Neural cell (in vitro differentiated cells): ENCODE results near the gene NCAM1. TPM values are rescaled to one million over a fixed set of nuclear protein-coding genes. Genes with fewer than 3 reads are reported as not detected.

Experiments used
- H2AFZ ChIP-seq: fragments of 200-600, 300-800 bp; sonication (generic), shearing (Covaris generic); 2 replicates; pipeline ENCODE4 v1.6.0; 2014; ENCODE audit warnings: low read depth, mild to moderate bottlenecking, antibody characterized with exemption, low read length, moderate library complexity
- H3F3A ChIP-seq: fragments of 200-600 bp; shearing (Covaris generic); 2 replicates; pipeline ENCODE4 v1.6.1; 2016; ENCODE audit warnings: mild to moderate bottlenecking, moderate library complexity, mixed read lengths, antibody characterized with exemption, low read length; ENCODE audit not compliant: insufficient read depth, poor library complexity, severe bottlenecking
- H3K27ac ChIP-seq: fragments of 200-600, 300-800 bp; sonication (generic), shearing (Covaris generic); 2 replicates; pipeline ENCODE4 v1.5.1; 2014; ENCODE audit warnings: mild to moderate bottlenecking, low read length, moderate library complexity
- H3K27me3 ChIP-seq: fragments of 300-800, 200-600 bp; sonication (generic), shearing (Covaris generic); 2 replicates; pipeline ENCODE4 v1.6.0; 2014; ENCODE audit warnings: mild to moderate bottlenecking, low read depth, low read length, moderate library complexity; ENCODE audit not compliant: insufficient read depth
- H3K36me3 ChIP-seq: fragments of 300-800, 200-600 bp; sonication (generic), shearing (Covaris generic); 2 replicates; pipeline ENCODE4 v1.5.1; 2014; ENCODE audit warnings: mild to moderate bottlenecking, antibody characterized with exemption, low read length, moderate library complexity; ENCODE audit not compliant: insufficient read depth
- H3K4me2 ChIP-seq: fragments of 300-800, 200-600 bp; sonication (generic), shearing (Covaris generic); 2 replicates; pipeline ENCODE4 v1.6.0; 2014; ENCODE audit warnings: mild to moderate bottlenecking, low read length
- H3K4me3 ChIP-seq: fragments of 300-800, 200-600 bp; sonication (generic), shearing (Covaris generic); 2 replicates; pipeline ENCODE4 v1.5.1; 2014; ENCODE audit warnings: mild to moderate bottlenecking, low read length, moderate library complexity
- H3K79me2 ChIP-seq: fragments of 200-600 bp; shearing (Covaris generic); replicated peaks from 2 replicates; pipeline ENCODE4 v1.6.0; 2014; ENCODE audit warnings: mild to moderate bottlenecking, low read length, moderate library complexity; ENCODE audit not compliant: insufficient read depth
- H3K9ac ChIP-seq: fragments of 300-800, 200-600 bp; sonication (generic), shearing (Covaris generic); 2 replicates; pipeline ENCODE4 v1.6.1; 2016; ENCODE audit warnings: mild to moderate bottlenecking, low read length, mixed read lengths
- H3K9me2 ChIP-seq: fragments of 200-600 bp; shearing (Covaris generic); 2 replicates; pipeline ENCODE4 v1.6.1; 2016; ENCODE audit warnings: mild to moderate bottlenecking, low read length, mixed read lengths; ENCODE audit not compliant: insufficient read depth
- H3K9me3 ChIP-seq: fragments of 200-600, 300-800 bp; sonication (generic), shearing (Covaris generic); 2 replicates; pipeline ENCODE4 v1.6.1; 2016; ENCODE audit warnings: mild to moderate bottlenecking, mixed run types, low read length, moderate library complexity, mixed read lengths
- H4K20me1 ChIP-seq: fragments of 200-600 bp; shearing (Covaris generic); 2 replicates; pipeline ENCODE4 v1.6.1; 2016; ENCODE audit warnings: mild to moderate bottlenecking, mixed run types; ENCODE audit not compliant: insufficient read depth
- EP300 ChIP-seq: fragments of 450-650 bp; conservative IDR thresholded peaks from 2 replicates; pipeline ENCODE4 v1.6.1; 2014; ENCODE audit warnings: antibody characterized with exemption, mild to moderate bottlenecking, moderate library complexity; ENCODE audit not compliant: poor library complexity, severe bottlenecking
- EZH2 ChIP-seq: fragments of 200-600, 300-800 bp; shearing (Covaris generic), sonication (generic); IDR thresholded peaks from 2 replicates; pipeline ENCODE4 v1.6.1; 2014; ENCODE audit warnings: antibody characterized with exemption, low read length, borderline replicate concordance, mild to moderate bottlenecking; ENCODE audit not compliant: insufficient read depth, poor library complexity, severe bottlenecking
- MXI1 ChIP-seq: fragments of 450-650 bp; conservative IDR thresholded peaks from 2 replicates; pipeline ENCODE4 v1.6.1; 2014; ENCODE audit warnings: antibody characterized with exemption, mild to moderate bottlenecking; ENCODE audit not compliant: poor library complexity, severe bottlenecking
- POLR2AphosphoS5 ChIP-seq: IDR thresholded peaks from 2 replicates; pipeline ENCODE4 v1.6.1; 2012
- RAD21 ChIP-seq: fragments of 450-650 bp; conservative IDR thresholded peaks from 2 replicates; pipeline ENCODE4 v1.6.1; 2014; ENCODE audit warnings: antibody characterized with exemption, mild to moderate bottlenecking, moderate library complexity
- SMC3 ChIP-seq: fragments of 450-650 bp; conservative IDR thresholded peaks from 2 replicates; pipeline ENCODE4 v1.6.1; 2014; ENCODE audit warnings: antibody characterized with exemption, mild to moderate bottlenecking, moderate library complexity; ENCODE audit not compliant: poor library complexity
- TAF1 ChIP-seq: IDR thresholded peaks from 2 replicates; pipeline ENCODE4 v1.6.1; 2012; ENCODE audit warnings: low read depth
- polyA plus RNA-seq: library from polyadenylated mRNA; depleted of rRNA; stranded (reverse); fragments of >200 nt; gene quantifications from 2 replicates; pipeline ENCODE4 v1.2.3, GENCODE V29; 2014
- TF ChIP-seq, protein P1 (sequence below): fragments of 450-650 bp; IDR thresholded peaks from 2 replicates; pipeline ENCODE4 v1.5.1; 2014; ENCODE audit warnings: antibody characterized with exemption, mild to moderate bottlenecking, moderate library complexity; ENCODE audit not compliant: poor library complexity, severe bottlenecking
- TF ChIP-seq, protein P2 (sequence below): IDR thresholded peaks from 2 replicates; pipeline ENCODE4 v1.6.1; 2012; ENCODE audit warnings: borderline replicate concordance

The NCAM1 gene
- polyA plus RNA-seq, 1 donor from 2014 or later, result 120 TPM

DNA sequence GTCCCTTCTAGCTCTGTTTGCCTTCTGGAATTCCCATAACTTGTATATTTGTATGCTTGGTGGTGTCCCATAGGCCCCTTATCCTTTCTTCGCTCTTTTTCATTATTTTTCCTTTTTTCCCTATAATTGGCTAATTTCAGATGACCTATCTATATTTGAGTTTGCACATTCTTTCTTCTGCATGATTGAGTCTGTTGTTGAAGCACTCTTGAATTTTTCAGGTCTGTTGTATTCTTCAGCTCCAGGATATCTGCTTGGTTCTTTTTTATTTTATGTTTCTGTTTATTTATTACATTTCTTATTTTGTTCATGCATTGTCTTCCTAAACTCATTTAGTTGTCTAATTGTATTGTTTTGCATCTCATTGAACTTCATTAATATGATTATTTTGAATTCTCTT, 28.0 kb downstream of the NCAM1 start:
- Histone ChIP-seq H3K4me2 (no peak overlapping the region), H3K4me3 (no peak overlapping the region), H3F3A (no peaks in the 10 kb centered on the region), H3K9me3 (peaks cover 13% of the 10 kb centered on the region), H3K27ac (no peak overlapping the region), H3K9ac (no peak overlapping the region), H3K9me2 (no peaks in the 10 kb centered on the region), H2AFZ (no peak overlapping the region), H4K20me1 (no peaks in the 10 kb centered on the region), H3K79me2 (peaks cover 93% of the 10 kb centered on the region), H3K27me3 (no peaks in the 10 kb centered on the region), H3K36me3 (no peaks in the 10 kb centered on the region)
- TF ChIP-seq, protein P1, sequence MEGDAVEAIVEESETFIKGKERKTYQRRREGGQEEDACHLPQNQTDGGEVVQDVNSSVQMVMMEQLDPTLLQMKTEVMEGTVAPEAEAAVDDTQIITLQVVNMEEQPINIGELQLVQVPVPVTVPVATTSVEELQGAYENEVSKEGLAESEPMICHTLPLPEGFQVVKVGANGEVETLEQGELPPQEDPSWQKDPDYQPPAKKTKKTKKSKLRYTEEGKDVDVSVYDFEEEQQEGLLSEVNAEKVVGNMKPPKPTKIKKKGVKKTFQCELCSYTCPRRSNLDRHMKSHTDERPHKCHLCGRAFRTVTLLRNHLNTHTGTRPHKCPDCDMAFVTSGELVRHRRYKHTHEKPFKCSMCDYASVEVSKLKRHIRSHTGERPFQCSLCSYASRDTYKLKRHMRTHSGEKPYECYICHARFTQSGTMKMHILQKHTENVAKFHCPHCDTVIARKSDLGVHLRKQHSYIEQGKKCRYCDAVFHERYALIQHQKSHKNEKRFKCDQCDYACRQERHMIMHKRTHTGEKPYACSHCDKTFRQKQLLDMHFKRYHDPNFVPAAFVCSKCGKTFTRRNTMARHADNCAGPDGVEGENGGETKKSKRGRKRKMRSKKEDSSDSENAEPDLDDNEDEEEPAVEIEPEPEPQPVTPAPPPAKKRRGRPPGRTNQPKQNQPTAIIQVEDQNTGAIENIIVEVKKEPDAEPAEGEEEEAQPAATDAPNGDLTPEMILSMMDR, result no peak
- TF ChIP-seq POLR2AphosphoS5, result no peak
- TF ChIP-seq EZH2, result no peak
- TF ChIP-seq RAD21, result no peak
- no peak for TF ChIP-seq TAF1
- TF ChIP-seq, protein P2, sequence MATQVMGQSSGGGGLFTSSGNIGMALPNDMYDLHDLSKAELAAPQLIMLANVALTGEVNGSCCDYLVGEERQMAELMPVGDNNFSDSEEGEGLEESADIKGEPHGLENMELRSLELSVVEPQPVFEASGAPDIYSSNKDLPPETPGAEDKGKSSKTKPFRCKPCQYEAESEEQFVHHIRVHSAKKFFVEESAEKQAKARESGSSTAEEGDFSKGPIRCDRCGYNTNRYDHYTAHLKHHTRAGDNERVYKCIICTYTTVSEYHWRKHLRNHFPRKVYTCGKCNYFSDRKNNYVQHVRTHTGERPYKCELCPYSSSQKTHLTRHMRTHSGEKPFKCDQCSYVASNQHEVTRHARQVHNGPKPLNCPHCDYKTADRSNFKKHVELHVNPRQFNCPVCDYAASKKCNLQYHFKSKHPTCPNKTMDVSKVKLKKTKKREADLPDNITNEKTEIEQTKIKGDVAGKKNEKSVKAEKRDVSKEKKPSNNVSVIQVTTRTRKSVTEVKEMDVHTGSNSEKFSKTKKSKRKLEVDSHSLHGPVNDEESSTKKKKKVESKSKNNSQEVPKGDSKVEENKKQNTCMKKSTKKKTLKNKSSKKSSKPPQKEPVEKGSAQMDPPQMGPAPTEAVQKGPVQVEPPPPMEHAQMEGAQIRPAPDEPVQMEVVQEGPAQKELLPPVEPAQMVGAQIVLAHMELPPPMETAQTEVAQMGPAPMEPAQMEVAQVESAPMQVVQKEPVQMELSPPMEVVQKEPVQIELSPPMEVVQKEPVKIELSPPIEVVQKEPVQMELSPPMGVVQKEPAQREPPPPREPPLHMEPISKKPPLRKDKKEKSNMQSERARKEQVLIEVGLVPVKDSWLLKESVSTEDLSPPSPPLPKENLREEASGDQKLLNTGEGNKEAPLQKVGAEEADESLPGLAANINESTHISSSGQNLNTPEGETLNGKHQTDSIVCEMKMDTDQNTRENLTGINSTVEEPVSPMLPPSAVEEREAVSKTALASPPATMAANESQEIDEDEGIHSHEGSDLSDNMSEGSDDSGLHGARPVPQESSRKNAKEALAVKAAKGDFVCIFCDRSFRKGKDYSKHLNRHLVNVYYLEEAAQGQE, result no peak

DNA sequence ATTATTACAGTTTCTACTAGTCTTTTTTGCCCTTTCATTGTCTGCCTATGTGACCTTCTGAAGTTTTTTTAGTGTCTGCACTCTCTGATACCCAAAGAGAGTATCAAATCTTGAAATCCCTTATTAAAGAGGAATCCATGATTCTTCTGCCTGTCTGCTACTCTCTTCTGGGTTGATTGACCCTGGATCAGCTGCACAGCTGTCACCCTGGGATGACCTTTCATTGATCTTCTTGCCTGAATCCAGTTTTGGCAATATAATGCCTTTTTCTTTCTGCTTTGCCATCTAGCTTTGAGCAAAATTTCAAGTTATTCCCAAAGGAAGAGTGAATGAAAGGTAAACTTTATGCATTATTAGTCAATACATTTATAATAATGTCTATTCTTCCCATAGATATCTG, 32.6 kb downstream of the NCAM1 start:
- no peak overlapping the region for H3K4me3 ChIP-seq
- no peaks in the 10 kb centered on the region for H3K9me2 ChIP-seq
- H3K36me3 ChIP-seq, result no peaks in the 10 kb centered on the region
- peaks cover 89% of the 10 kb centered on the region for H3K79me2 ChIP-seq
- no peaks in the 10 kb centered on the region for H3K27me3 ChIP-seq
- H3K9ac ChIP-seq, result no peak overlapping the region
- no peak overlapping the region for H2AFZ ChIP-seq
- no peaks in the 10 kb centered on the region for H3F3A ChIP-seq
- peaks cover 5% of the 10 kb centered on the region for H3K9me3 ChIP-seq
- no peak overlapping the region for H3K27ac ChIP-seq
- H4K20me1 ChIP-seq, result peaks cover 8% of the 10 kb centered on the region
- no peak overlapping the region for H3K4me2 ChIP-seq
- TF ChIP-seq EP300 (no peak), MXI1 (no peak), SMC3 (no peak), POLR2AphosphoS5 (no peak), RAD21 (no peak), TAF1 (no peak), EZH2 (no peak)
- TF ChIP-seq, protein P2, result no peak
- TF ChIP-seq, protein P1, result no peak
